Stimulated activated naive B cell treated with anti-CD40 and anti-IgM and Interleukin-4, amounts not matched to agents 10 μg/mL and 1 μg/mL and 100 μg/mL, for 72 hours (primary cell): ENCODE results near the gene UBE2H.

ENCODE experiments used
- ATAC-seq, 2 donors: fragments of 150-1000 bp; cut with Tn5 transposase; replicated peaks; 2 replicates each; pipeline ENCODE4 v1.10.0; 2021; ENCODE audit warnings: moderate library complexity in 1 of 2
- DNase-seq: peaks from one replicate; pipeline ENCODE4 v3.0.0; 2021
- H3K27ac Mint-ChIP-seq: one replicate; pipeline ENCODE4 v1.8.0; 2022; ENCODE audit warnings: mild to moderate bottlenecking, mixed read lengths
- H3K27me3 Mint-ChIP-seq, 2 donors: one replicate each; pipeline ENCODE4 v1.8.0; 2022; ENCODE audit warnings: mixed read lengths in 2 of 2
- H3K36me3 Mint-ChIP-seq, 2 donors: one replicate each; pipeline ENCODE4 v1.8.0; 2022; ENCODE audit warnings: mixed read lengths in 2 of 2, mild to moderate bottlenecking in 1 of 2
- H3K4me1 Mint-ChIP-seq, 2 donors: one replicate each; pipeline ENCODE4 v1.8.0; 2022; ENCODE audit warnings: mixed read lengths in 2 of 2, mild to moderate bottlenecking in 1 of 2
- H3K4me3 Mint-ChIP-seq, 2 donors: one replicate each; pipeline ENCODE4 v1.8.0; 2022; ENCODE audit warnings: mild to moderate bottlenecking in 2 of 2, mixed read lengths in 2 of 2, moderate library complexity in 1 of 2
- H3K9me3 Mint-ChIP-seq, 2 donors: one replicate each; pipeline ENCODE4 v1.8.0; 2022; ENCODE audit warnings: mixed read lengths in 2 of 2, mild to moderate bottlenecking in 1 of 2

The UBE2H gene

DNA sequence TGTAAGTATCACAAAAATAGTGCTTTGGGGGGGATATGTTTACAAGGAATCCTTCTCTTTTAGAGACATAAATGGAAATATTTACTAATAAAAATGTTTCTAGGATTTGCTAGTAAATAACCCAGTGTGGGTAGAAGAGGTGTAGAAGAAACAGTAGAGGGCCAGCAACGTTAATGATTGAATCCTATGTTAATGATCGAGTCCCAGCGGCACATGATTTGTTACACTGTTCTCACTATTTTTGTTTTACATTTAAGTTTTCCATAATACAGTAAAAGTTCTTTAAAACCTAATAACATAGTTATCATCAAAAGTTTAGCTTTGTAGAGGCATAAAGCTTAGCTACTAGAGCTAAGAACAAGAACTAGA is 66.0 kb downstream of the UBE2H start:
- Mint-ChIP-seq H3K27ac (no peak overlapping the region), H3K27me3 (no peaks in the 10 kb centered on the region), H3K4me1 (peaks cover 3 to 17% of the 10 kb centered on the region in 2 donors), H3K9me3 (no peaks in the 10 kb centered on the region), H3K36me3 (peaks cover 0 to 6% of the 10 kb centered on the region in 2 donors), H3K4me3 (no peak overlapping the region)
- ATAC-seq (no peak), DNase-seq (no peak)

DNA sequence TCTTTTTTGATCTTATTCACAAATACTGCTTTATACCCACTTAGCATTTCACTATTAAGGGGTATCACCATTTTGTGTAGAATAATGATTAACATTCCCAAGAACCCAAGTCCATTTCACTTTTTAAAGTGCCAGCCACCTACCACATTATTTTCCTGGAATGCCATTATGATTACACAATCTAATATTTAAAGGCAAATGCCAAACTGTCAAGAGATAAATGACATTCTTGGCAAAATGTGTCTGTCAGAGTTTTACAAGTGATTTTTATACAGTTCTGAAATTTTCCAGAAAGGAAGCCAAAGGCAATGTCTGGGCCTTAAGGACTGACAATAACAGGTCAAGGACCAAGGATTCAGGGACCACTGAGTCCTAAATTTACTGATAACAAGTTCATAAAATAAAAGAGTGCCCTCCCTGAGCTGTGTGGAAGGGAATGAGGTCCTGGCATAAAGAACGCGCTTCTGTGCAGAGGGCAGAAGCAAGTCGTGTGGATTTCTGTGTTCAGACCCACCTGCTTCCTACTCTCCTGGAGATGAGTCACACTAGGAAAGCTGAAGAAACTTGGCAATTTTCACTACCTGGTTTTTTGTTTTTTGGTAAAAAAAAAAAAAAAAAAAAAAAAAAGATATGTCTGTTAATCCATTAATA is 66.5 kb downstream of the UBE2H start:
- peaks cover 3 to 6% of the 10 kb centered on the region in 2 donors for H3K36me3 Mint-ChIP-seq
- DNase-seq (no peak), ATAC-seq (no peak)
- H3K27me3 Mint-ChIP-seq = no peaks in the 10 kb centered on the region
- H3K4me3 Mint-ChIP-seq = no peak overlapping the region
- H3K4me1 Mint-ChIP-seq = peaks cover 3 to 17% of the 10 kb centered on the region in 2 donors
- H3K9me3 Mint-ChIP-seq = no peaks in the 10 kb centered on the region
- H3K27ac Mint-ChIP-seq = no peak overlapping the region

DNA sequence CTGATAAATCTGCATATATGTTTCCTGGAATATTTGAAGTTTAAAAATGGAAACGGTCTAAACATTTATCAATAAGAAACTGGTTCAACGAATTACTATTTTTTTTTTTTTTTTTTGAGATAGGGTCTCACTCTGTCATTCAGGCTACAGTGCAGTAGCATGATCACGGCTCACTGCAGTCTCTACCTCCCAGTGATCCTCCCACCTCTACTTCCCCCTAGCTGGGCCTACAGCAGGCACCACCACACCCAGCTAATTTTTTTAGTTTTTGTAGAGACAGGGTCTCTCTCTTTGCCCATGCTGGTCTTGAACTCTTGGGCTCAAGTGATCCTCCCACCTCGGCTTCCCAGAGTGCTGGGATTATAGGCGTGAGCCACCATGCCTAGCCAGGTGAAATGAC is 68.3 kb downstream of the UBE2H start:
- DNase-seq = no peak
- no peaks in the 10 kb centered on the region for H3K9me3 Mint-ChIP-seq
- no peak overlapping the region for H3K4me3 Mint-ChIP-seq
- ATAC-seq = no peak
- peaks cover 4 to 17% of the 10 kb centered on the region in 2 donors for H3K4me1 Mint-ChIP-seq
- no peak overlapping the region for H3K27ac Mint-ChIP-seq
- peaks cover 8 to 9% of the 10 kb centered on the region in 2 donors for H3K36me3 Mint-ChIP-seq
- no peaks in the 10 kb centered on the region for H3K27me3 Mint-ChIP-seq

DNA sequence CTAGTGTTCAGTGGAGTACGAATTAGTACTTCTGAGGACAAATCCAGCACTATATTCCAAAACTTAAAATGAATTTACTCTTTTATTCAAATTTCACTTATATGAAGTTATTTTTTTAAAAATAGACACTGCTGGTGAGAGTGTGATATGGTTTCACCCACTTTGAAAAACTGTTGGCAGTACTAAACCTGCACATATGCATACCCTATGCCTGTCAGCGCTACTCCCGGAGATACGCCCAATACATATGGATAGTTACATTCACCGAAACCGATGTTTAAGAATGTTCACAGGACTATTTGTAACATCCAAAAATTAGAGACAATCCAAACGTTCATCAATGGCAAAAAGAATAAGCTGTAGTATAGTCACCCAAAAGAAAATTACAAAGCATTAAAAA is 69.6 kb downstream of the UBE2H start:
- ATAC-seq (no peak), DNase-seq (no peak)
- Mint-ChIP-seq H3K27ac (no peak overlapping the region), H3K9me3 (no peaks in the 10 kb centered on the region), H3K27me3 (no peaks in the 10 kb centered on the region), H3K4me1 (peaks cover 4 to 19% of the 10 kb centered on the region in 2 donors), H3K4me3 (no peak overlapping the region), H3K36me3 (peaks cover 12 to 16% of the 10 kb centered on the region in 2 donors)

DNA sequence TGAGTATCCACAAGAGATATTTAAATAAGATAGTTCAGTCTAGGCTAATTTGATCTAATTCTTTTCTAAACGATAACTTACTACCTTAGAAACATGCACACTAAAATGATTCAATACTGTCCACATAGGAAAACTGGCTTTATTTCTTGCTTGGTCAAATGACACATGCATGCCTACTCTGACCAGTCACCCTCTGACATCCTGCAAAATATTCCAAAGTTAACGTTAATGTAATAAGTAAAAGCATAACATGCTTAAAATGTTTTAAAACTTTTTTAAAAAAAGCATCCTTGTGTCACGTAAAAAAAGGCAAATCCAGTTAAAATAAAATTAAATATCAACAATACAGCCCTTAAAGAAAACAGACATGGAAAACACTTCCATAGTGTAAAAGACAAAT is 70.2 kb downstream of the UBE2H start:
- no peak for ATAC-seq
- Mint-ChIP-seq H3K4me1 (peaks cover 4 to 17% of the 10 kb centered on the region in 2 donors), H3K4me3 (no peak overlapping the region), H3K36me3 (peaks cover 13 to 16% of the 10 kb centered on the region in 2 donors), H3K9me3 (no peaks in the 10 kb centered on the region), H3K27me3 (no peaks in the 10 kb centered on the region), H3K27ac (no peak overlapping the region)
- DNase-seq = no peak

- no peaks in the 10 kb centered on the region for H3K9me3 Mint-ChIP-seq
- no peak for DNase-seq
- H3K4me3 Mint-ChIP-seq = no peak overlapping the region
- H3K27me3 Mint-ChIP-seq = no peaks in the 10 kb centered on the region
- H3K27ac Mint-ChIP-seq = no peak overlapping the region
- peaks cover 15 to 23% of the 10 kb centered on the region in 2 donors for H3K4me1 Mint-ChIP-seq
- ATAC-seq = no peak
- H3K36me3 Mint-ChIP-seq = peaks cover 18 to 34% of the 10 kb centered on the region in 2 donors
These were observed 75.5 kb downstream of the UBE2H start for GRCh38 chr7:129877146-129877792.

- peaks cover 21 to 36% of the 10 kb centered on the region in 2 donors for H3K36me3 Mint-ChIP-seq
- peaks cover 15 to 23% of the 10 kb centered on the region in 2 donors for H3K4me1 Mint-ChIP-seq
- no peak overlapping the region for H3K27ac Mint-ChIP-seq
- H3K4me3 Mint-ChIP-seq = no peak overlapping the region
- no peaks in the 10 kb centered on the region for H3K27me3 Mint-ChIP-seq
- H3K9me3 Mint-ChIP-seq = no peaks in the 10 kb centered on the region
- no peak for ATAC-seq
- no peak for DNase-seq
These were observed 76.9 kb downstream of the UBE2H start for GRCh38 chr7:129875745-129876411.

GRCh38 chr7:129875160-129875559 is 77.6 kb downstream of the UBE2H start:
- H3K27me3 Mint-ChIP-seq = no peaks in the 10 kb centered on the region
- H3K4me3 Mint-ChIP-seq = no peak overlapping the region
- H3K27ac Mint-ChIP-seq = no peak overlapping the region
- peaks cover 15 to 23% of the 10 kb centered on the region in 2 donors for H3K4me1 Mint-ChIP-seq
- DNase-seq (no peak), ATAC-seq (no peak)
- H3K36me3 Mint-ChIP-seq = peaks cover 21 to 39% of the 10 kb centered on the region in 2 donors
- no peaks in the 10 kb centered on the region for H3K9me3 Mint-ChIP-seq

DNA sequence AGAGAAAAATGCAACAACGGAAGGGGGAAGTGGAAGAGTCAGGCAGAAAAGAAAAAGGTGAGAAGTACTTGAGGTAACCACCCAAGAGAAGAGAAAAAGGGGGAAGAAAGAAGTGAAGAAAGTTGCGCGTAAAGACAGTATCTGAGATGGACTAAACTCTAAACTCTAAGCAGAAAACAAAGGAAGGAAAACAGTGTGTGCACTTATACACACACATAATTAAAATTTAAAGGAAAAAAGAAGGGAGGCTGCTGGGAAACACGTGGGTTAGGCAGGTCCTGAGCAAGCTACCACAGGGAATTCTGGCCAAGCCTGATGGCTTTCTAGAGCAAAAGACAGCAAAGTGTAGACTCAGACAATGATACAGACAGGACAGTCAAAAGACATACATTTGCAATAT is 78.0 kb downstream of the UBE2H start:
- H3K27me3 Mint-ChIP-seq = no peaks in the 10 kb centered on the region
- peaks cover 18 to 23% of the 10 kb centered on the region in 2 donors for H3K4me1 Mint-ChIP-seq
- peaks cover 19 to 41% of the 10 kb centered on the region in 2 donors for H3K36me3 Mint-ChIP-seq
- no peak for ATAC-seq
- no peaks in the 10 kb centered on the region for H3K9me3 Mint-ChIP-seq
- DNase-seq = no peak
- no peak overlapping the region for H3K4me3 Mint-ChIP-seq
- no peak overlapping the region for H3K27ac Mint-ChIP-seq

- Mint-ChIP-seq H3K27me3 (no peaks in the 10 kb centered on the region), H3K9me3 (no peaks in the 10 kb centered on the region), H3K4me3 (no peak overlapping the region), H3K4me1 (peaks cover 20 to 21% of the 10 kb centered on the region in 2 donors), H3K36me3 (peaks cover 21 to 37% of the 10 kb centered on the region in 2 donors), H3K27ac (no peak overlapping the region)
- DNase-seq (no peak), ATAC-seq (no peak)
These were observed 80.7 kb downstream of the UBE2H start for GRCh38 chr7:129872054-129872453.

- DNase-seq = no peak
- H3K27ac Mint-ChIP-seq = peak overlapping the region; percentile 39
- ATAC-seq = no peak
These were observed 82.1 kb downstream of the UBE2H start for GRCh38 chr7:129870668-129871067.

DNA sequence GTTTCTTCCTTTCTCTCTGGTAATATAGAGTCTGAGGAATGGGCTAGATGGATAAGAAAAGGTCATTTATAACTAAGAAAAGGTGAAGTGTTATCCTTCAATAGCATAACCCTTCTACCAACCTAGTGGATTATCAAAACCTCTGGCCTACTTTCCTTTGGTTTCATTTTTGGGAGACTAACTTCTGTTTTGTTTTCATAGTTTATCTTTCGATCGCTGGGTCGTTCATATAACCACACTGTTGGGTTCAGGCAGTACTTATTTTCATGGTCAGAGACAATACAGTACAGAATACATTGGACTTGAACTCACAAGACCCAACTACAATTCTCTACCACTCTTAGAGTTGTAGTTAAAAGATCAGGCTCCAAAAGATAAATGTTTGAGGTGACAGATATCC is 86.5 kb downstream of the UBE2H start:
- Mint-ChIP-seq H3K9me3 (no peaks in the 10 kb centered on the region), H3K27me3 (no peaks in the 10 kb centered on the region), H3K4me3 (no peak overlapping the region), H3K27ac (peak overlapping the region; percentile 10), H3K36me3 (peaks cover 13 to 22% of the 10 kb centered on the region in 2 donors), H3K4me1 (peaks cover 36 to 38% of the 10 kb centered on the region in 2 donors)
- ATAC-seq = no peak
- DNase-seq = no peak

More at GRCh38 chr7:129870668-129871067, 82.1 kb downstream of the UBE2H start:
- Mint-ChIP-seq H3K27me3 (no peaks in the 10 kb centered on the region), H3K4me3 (no peak overlapping the region), H3K36me3 (peaks cover 16 to 31% of the 10 kb centered on the region in 2 donors), H3K4me1 (peaks cover 21 to 22% of the 10 kb centered on the region in 2 donors), H3K9me3 (no peaks in the 10 kb centered on the region)

- Mint-ChIP-seq H3K27ac (peak overlapping the region; percentile 10), H3K4me3 (no peak overlapping the region), H3K27me3 (no peaks in the 10 kb centered on the region), H3K9me3 (no peaks in the 10 kb centered on the region), H3K4me1 (peaks cover 36 to 39% of the 10 kb centered on the region in 2 donors), H3K36me3 (peaks cover 10 to 21% of the 10 kb centered on the region in 2 donors)
- DNase-seq = no peak
- ATAC-seq = no peak
These were observed 86.9 kb downstream of the UBE2H start for GRCh38 chr7:129865925-129866201.

DNA sequence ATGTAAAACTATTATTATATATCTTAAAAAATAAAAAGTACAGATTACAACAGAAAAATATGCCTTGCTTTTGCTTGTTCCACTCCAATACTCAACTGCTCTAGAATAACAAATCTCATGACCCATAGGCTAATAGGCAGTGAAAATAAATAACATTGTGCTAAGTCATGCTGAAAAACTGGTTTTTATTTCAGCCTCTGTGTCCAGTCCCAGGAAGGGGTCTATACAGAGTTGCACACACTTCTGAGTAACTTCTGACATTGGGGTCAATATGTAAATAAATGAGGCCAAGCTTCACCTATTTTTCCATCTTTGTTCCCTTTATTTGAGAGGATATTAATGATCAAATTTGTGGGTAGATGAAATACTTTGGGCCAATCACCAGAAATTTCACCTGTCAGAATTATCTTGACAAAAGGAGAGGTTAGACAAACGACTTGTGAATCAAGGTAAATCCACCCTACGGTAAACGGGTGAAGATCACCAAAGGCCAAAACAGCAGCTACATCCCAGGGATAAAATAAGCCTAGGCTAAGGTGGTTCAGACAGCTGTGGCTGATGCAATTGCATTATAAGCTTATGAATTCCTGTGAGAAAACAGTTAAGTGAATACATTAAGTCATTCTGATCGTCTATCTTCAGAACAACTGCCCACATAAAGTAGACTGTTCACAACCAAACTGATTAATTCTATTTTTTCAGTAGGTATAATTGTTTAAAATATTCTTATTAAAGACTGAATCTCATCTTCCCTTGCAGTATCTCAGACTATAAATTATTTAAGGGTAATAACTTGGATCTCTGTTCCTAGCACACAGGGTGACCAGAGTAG is 87.5 kb downstream of the UBE2H start:
- Mint-ChIP-seq H3K27me3 (no peaks in the 10 kb centered on the region), H3K9me3 (no peaks in the 10 kb centered on the region), H3K4me3 (no peak overlapping the region), H3K4me1 (peaks cover 42 to 43% of the 10 kb centered on the region in 2 donors), H3K36me3 (peaks cover 10 to 19% of the 10 kb centered on the region in 2 donors), H3K27ac (peak overlapping the region; percentile 10)
- ATAC-seq = no peak
- no peak for DNase-seq
